HG03175 (cell line): ENCODE data around the gene IMPDH2.

ENCODE experiments used
- ATAC-seq: cut with Tn5 transposase; IDR thresholded peaks from one replicate; pipeline ENCODE4 v1.9.1; 2021; ENCODE audit warnings: mild to moderate bottlenecking, moderate library complexity; ENCODE audit not compliant: unreplicated experiment

Gene IMPDH2

GRCh38 chr3:48984663-48985062 is 44.5 kb downstream of the IMPDH2 start:
- ATAC-seq, result no peak

DNA sequence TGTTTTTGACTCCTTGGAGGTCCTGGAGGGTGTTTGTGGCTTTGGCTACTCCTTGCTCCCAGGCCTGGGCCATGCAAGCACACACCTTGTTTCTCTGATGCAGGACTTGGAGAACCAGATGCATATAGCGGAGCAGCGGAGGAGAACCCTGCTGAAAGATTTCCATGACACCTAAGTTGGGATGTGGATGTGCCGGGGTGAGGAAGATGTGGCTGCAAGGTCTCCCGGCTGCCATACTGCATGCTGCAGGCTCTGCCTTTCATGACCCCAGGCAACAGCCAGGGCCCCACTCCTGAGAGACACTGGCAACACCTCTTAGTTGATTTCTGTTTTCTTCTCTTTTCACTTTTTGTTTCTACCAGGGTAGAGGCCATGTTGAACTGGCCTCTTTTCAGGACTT is 46.1 kb downstream of the IMPDH2 start:
- ATAC-seq, result no peak

GRCh38 chr3:48982686-48983085 is 46.5 kb downstream of the IMPDH2 start:
- ATAC-seq, result no peak

- no peak for ATAC-seq
Observed at GRCh38 chr3:48982016-48982415, 47.2 kb downstream of the IMPDH2 start.

DNA sequence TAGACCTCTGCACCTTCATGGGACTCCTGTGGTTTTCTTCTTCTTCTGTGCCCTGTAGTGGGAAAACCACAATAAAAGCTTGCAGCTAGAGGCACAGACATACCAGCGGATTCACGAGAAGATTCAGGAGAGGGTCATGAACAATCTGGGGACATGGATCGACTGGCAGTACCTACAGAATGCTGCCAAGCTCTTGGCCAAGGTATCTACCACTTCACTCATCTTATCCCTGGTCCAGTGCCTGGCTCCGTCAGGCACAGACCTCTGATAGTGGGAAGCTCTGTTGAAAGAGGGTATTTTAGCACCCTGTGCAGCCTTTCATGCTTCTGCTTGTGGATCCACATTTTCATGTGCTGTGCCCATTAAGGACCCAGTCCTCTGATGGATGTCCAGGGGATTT is 48.9 kb downstream of the IMPDH2 start:
- ATAC-seq, result no peak

DNA sequence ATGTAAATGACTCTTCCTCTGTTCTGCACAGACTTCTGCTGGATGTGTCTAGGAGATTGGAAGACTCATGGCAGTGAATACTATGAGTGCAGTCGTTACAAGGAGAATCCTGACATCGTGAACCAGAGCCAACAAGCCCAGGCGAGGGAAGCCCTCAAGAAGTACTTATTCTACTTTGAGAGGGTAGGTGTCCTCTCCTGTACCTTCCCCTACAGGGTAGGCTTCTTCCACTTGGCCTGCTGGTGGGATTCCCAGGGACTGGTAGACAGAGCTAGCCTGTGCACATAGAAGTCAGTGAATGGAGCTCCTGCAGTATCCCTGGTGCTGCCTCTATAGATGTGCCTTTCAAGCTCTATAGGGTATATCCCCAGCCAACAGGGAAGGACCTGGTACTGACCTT is 49.7 kb downstream of the IMPDH2 start:
- ATAC-seq, result no peak
